Coronary artery (tissue), 2 donors: Measurements from ENCODE around the gene GAS2L2.

Source experiments
- DNase-seq: peaks from one replicate; pipeline ENCODE4 v3.0.0-alpha.2; 2017; ENCODE audit warnings: low spot score
- H3K27ac ChIP-seq, 2 donors: fragments of 200-600 bp; sonication (generic); one replicate each; pipeline ENCODE4 v1.5.1; 2016 to 2019
- H3K4me3 ChIP-seq: fragments of 200-600 bp; sonication (generic); 2 replicates; pipeline ENCODE4 v1.5.1; 2016; ENCODE audit warnings: mild to moderate bottlenecking, moderate library complexity
- CTCF ChIP-seq: fragments of 200-600 bp; sonication (generic); IDR thresholded peaks from one replicate; pipeline ENCODE4 v1.5.1; 2019; ENCODE audit warnings: antibody characterized with exemption

GAS2L2 gene

GRCh38 chr17:35752945-35753764, at the start of gene GAS2L2:
Gene GAS2L2, minus strand, starts transcription at chr17:35753239. Its CDS starts 389 bp downstream, at chr17:35752850.
- no peak for DNase-seq
- Histone ChIP-seq H3K4me3 (no peak within 1 kb of the TSS), H3K27ac (no peak within 1 kb of the TSS)
- no peak for TF ChIP-seq CTCF

- H3K4me3 ChIP-seq = no peak overlapping the region
- DNase-seq = no peak
- TF ChIP-seq CTCF = no peak
- peak overlapping the region in 1 of 2 donors; percentile 38 for H3K27ac ChIP-seq
These were observed 48.7 kb upstream of the GAS2L2 start for GRCh38 chr17:35801583-35802224.

GRCh38 chr17:35799942-35800341, 46.9 kb upstream of the GAS2L2 start:
- Histone ChIP-seq H3K27ac (peak overlapping the region; percentile 39 to 82), H3K4me3 (no peak overlapping the region)
- DNase-seq = peak; percentile 87
- no peak for TF ChIP-seq CTCF

GRCh38 chr17:35797918-35798317, 44.9 kb upstream of the GAS2L2 start:
- no peak for DNase-seq
- H3K4me3 ChIP-seq = no peak overlapping the region
- H3K27ac ChIP-seq = peak overlapping the region in 1 of 2 donors; percentile 35
- no peak for TF ChIP-seq CTCF

GRCh38 chr17:35797370-35797769, 44.3 kb upstream of the GAS2L2 start:
- Histone ChIP-seq H3K4me3 (no peak overlapping the region), H3K27ac (no peak overlapping the region)
- no peak for TF ChIP-seq CTCF
- DNase-seq = no peak

- no peak for DNase-seq
- no peak overlapping the region for H3K4me3 ChIP-seq
- H3K27ac ChIP-seq = no peak overlapping the region
- TF ChIP-seq CTCF = no peak
These were observed 43.9 kb upstream of the GAS2L2 start for GRCh38 chr17:35796942-35797341.
